ENCODE data around the gene GJC1.
"Not testable (repeated sequence)": the region's sequence is repeated elsewhere in the genome, so short reads cannot be mapped to it uniquely, and the experiment has no call there.

Gene GJC1

GRCh38 chr17:44760474-44761308, 69.4 kb downstream of the GJC1 start:
- DNase-seq (ENCODE audit: low read depth in 3 of 3) = no peak

DNA sequence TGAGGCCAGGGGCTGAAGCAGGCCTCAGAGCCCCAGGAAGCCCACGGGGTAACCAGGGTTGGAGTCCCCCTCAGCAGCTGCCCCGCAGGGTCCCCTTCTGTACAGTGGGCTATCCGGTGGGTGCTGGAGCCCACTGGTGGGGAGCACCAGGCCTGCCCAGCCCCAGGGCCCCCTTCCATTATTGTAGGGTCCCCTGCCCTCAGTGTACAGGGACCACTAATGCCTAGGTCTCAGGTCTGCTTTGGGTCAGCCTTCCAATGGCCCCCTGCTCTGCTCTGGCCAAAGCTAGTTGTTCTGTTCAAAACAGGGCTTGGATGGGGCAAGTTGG, 70.2 kb downstream of the GJC1 start:
- DNase-seq (ENCODE audit: low read depth in 3 of 3) = no peak

DNA sequence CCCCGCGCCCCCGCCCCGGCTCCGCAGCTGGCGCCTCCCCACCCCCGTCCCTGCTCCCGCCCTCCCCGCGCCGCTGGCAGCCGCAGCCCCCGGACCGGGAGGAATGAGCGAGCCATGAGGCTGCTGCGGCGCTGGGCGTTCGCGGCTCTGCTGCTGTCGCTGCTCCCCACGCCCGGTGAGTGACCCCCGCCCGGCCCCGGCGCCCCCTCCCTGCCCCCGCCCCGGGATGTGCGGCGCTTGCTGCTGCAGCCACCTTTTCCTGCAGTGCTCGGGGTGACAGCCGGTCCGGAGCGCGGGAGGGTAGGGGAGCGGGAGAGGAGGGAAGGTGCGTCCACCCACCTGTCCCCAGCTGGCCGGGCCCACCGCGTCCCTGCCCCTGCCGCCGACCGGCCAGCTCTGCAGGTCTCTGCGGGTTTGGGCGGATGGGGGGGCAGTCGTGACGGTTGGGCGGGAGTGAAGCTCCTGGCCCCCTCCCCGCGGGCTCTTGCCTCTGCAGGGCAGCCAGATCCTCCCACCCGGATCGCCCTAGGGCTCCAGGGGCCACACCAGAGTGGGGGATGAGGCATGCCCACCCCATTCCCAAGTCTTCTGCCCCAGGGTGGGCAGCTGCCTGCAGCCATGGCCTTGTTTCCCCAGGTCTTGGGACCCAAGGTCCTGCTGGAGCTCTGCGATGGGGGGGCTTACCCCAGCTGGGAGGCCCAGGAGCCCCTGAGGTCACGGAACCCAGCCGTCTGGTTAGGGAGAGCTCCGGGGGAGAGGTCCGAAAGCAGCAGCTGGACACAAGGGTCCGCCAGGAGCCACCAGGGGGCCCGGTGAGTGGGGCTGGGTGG, 70.8 kb downstream of the GJC1 start:
- no peak for DNase-seq (ENCODE audit: low read depth in 3 of 3)

DNA sequence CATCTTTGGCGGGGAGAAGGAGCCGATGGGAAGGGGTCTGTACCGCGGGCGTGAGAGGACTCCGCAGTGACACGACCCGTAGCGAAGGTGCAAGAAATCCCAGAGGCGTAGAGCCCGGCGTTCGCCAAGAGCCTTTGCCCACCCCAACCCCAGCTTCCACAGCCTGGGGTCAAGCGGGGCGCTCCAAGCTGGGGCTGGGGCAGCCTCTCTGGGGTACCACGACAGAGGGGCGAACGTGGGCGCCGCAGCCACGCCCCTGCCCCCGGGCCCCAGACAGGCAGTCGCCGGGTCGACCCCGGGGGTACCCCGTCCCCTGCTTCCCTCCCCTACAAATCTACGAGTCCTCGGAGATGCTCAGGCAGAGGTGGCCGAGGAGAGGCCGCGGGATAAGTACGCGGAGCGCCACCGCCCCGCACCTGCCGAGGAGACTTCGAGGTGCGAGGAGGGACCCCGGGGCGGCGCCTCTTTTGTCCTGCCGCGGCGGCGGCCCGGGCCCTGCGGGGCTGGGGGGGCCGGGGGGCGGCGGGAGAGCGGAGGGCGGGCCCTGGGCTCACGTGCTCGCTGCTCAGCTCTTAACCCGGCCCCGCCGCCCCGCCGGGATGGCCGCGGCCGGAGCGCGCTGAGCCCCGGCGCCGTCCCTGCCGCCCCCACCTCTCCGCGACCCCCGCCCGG, 71.5 kb downstream of the GJC1 start, which contains the start of gene ADAM11:
TSS of gene ADAM11 (plus strand) at position 575 of the 672 bp plus-strand sequence. CDS start 212 bp downstream, outside the sequence.
- no peak for DNase-seq (ENCODE audit: low read depth in 3 of 3)

DNA sequence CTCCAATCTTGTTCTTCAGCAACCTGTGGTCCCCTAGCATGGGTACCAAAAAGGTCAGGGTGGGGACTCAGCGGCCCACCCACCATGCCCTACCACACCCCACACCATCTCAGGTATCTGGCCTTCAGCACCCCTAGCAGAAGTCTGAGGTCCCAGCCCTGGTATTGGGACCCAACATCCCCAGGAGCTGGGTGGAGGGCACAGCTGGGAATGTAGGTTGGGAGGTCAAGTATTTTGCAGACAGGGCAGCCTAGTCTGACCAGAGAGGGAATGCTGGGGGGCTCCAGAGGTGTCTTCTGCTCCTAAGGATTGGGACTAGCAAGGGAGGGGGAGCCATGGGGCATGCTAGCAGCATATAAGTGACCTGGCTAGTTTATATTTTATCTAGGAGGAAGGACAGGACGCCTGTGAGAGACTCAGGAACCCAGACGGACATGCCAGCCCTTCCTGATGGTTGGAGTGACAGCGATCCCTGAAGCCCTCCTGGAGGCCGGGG, 72.1 kb downstream of the GJC1 start:
- DNase-seq (ENCODE audit: low read depth in 3 of 3) = no peak

GRCh38 chr17:44757045-44757917, 72.8 kb downstream of the GJC1 start:
- DNase-seq (ENCODE audit: low read depth in 3 of 3) = no peak

GRCh38 chr17:44755180-44755579, 74.9 kb downstream of the GJC1 start:
- not testable (repeated sequence) for DNase-seq (ENCODE audit: low read depth in 3 of 3)

- no peak for DNase-seq (ENCODE audit: low read depth in 3 of 3)
These were observed 75.8 kb downstream of the GJC1 start for GRCh38 chr17:44754276-44754675.

GRCh38 chr17:44752953-44753861, 76.9 kb downstream of the GJC1 start:
- no peak for DNase-seq (ENCODE audit: low read depth in 3 of 3)

GRCh38 chr17:44751806-44752205, 78.3 kb downstream of the GJC1 start:
- no peak for DNase-seq (ENCODE audit: low read depth in 3 of 3)

DNA sequence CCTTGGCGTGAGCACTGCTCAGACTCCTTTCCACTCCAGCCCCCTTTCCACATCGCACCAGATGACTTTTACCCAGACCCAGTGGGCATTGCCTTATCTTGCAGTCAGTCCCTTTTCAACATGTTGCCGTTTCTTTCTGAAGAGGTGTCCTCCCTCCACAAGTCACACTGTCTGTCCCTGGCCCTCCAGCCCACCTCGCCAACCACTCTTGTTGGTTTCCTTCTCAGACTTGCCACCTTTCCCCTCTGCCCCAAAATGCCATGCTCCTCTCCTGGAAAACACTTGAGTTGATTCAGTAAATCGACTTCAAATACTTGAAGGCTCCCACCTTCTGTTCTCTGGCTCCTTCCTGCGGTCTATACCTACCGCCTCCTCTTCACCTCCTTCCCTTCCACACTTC, 78.8 kb downstream of the GJC1 start:
- DNase-seq (ENCODE audit: low read depth in 3 of 3) = no peak

DNA sequence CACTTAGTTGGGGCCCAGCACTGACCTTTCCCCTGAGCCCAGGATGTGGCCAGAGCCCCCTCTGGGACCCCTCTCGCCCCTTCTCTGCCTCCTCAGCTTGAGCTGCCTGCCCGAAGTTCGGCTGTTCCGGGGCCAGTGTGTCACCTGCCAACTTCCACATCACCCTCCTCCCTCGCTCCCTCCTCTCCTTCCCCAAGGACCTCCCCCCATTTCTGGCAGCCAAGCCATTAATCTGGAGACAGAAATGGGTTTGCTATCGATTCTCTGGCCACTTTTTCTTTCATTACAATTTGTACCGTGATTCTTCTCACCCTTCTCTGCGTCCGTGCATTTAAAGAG, 80.1 kb downstream of the GJC1 start:
- no peak for DNase-seq (ENCODE audit: low read depth in 3 of 3)

- no peak for DNase-seq (ENCODE audit: low read depth in 3 of 3)
These were observed 80.8 kb downstream of the GJC1 start for GRCh38 chr17:44749076-44749979.

Measured in stimulated activated CD4-positive, alpha-beta T cell treated with anti-CD3 and anti-CD28 coated beads, TNF-alpha, amount 100 ng/mL, for 4 hours (primary cell).